ENCODE measurements around the gene NOS3. TPM values are rescaled to one million over a fixed set of nuclear protein-coding genes. Genes with fewer than 3 reads are reported as not detected.

The NOS3 gene
- total and polyA plus RNA-seq, 9 of the 15 experiments (the other 6 are each of a cell fraction or from before 2014, with no cell fraction given): 1.1 to 121 (median 23.6) TPM

DNA sequence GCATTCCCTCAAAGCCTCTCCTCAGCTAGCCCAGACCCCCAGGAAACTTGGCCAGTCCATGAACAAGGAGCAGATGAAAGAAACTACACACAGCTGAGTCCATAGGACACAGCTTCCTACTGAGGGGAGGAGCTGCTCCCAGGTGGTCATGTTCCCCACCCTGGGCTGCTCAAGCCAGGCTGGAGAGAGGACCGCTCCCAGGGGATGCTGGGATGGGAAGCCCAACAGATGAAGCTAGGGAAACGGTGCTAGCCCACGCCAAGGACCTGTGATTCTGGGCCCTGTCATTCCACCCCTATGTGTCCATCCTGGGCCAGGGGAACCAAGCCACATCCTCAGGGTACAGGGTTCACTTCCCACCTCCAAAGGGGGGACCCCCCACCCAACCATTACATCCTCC is 31.7 kb upstream of the NOS3 start:
- no peak for DNase-seq (ENCODE audit: extremely low read depth in 1 of 4, low spot score in 3 of 4)
- Histone ChIP-seq H3K36me3 (ENCODE audit: control insufficient read depth, insufficient read depth, low read length) (peaks cover 31% of the 10 kb centered on the region; the same call in 2 of the 3 replicates), H2AFZ (ENCODE audit: low read depth, low read length) (no peak overlapping the region), H4K20me1 (replicated peaks; ENCODE audit: control insufficient read depth, insufficient read depth, low read length) (no peaks in the 10 kb centered on the region; the same call in 1 of the 2 replicates), H3K9me3 (replicated peaks; ENCODE audit: control insufficient read depth, insufficient read depth, low read depth, low read length) (no peaks in the 10 kb centered on the region), H3K4me3 (no peak overlapping the region), H3K79me2 (ENCODE audit: control insufficient read depth, insufficient read depth, low read length) (peaks cover 83% of the 10 kb centered on the region), H3K4me1 (replicated peaks in 1 of 2; ENCODE audit: control insufficient read depth in 2 of 2, insufficient read depth in 2 of 2, low read length in 2 of 2) (peaks cover 76 to 95% of the 10 kb centered on the region in 2 experiments), H3K9me1 (ENCODE audit: control insufficient read depth, insufficient read depth, low read length) (no peaks in the 10 kb centered on the region), H3K9ac (ENCODE audit: insufficient read depth in 1 of 2, low read depth in 2 of 2, low read length in 2 of 2) (peak overlapping the region; percentile 82 to 87), H3K27ac (ENCODE audit: extremely low read depth, low read depth, low read length) (peak overlapping the region; percentile 99), H3K27me3 (ENCODE audit: control insufficient read depth in 2 of 2, insufficient read depth in 2 of 2, low read length in 2 of 2) (no peaks in the 10 kb centered on the region), H3K4me2 (ENCODE audit: insufficient read depth, low read length) (peak overlapping the region; percentile 57)
- no peak for ATAC-seq
- FAIRE-seq: no peak
- CTCF ChIA-PET (ENCODE audit: low intra/inter-chr PET ratio): interaction anchor here (0.8 to 1.5 kb wide), 3 partner anchors 30 to 213 kb away, joined by 3 to 5 read pairs (median 4); no protein-coding TSS in a partner anchor
- intact Hi-C loops (cut with micrococcal nuclease): loop anchor here (5.0 kb wide), 1 partner anchor 637 kb away; the partner anchor contains the start of genes ACTR3C and LRRC61
- 81% methylated on average over 3 of the region's 3 CpGs for WGBS (ENCODE audit: insufficient coverage, low coverage, missing lambda C conversion rate)
- POLR2A ChIA-PET: interaction anchor here (0.7 to 2.4 kb wide), 8 partner anchors 12 to 60 kb away, joined by 3 to 15 read pairs (median 4); no protein-coding TSS in a partner anchor
- TF ChIP-seq MEF2D (tag; conservative IDR thresholded peaks at IDR 0.05; ENCODE audit: low read depth) (0 out of 2 replicates have a peak, but pooled peaks have one; percentile 8), HIVEP1 (CRISPR knock-in tag; IDR thresholded peaks at IDR 0.05) (peak; percentile 35; the same call in 1 of the 2 replicates), WHSC1 (IDR thresholded peaks at IDR 0.05; ENCODE audit: low read length) (peak; percentile 56), ZNF766 (CRISPR knock-in tag; conservative IDR thresholded peaks at IDR 0.05) (no peak), MYC (IDR thresholded peaks at IDR 0.05; ENCODE audit: low read depth, low read length) (peak; percentile 6; the same call in 1 of the 2 replicates), MYC (CRISPR knock-in tag; IDR thresholded peaks at IDR 0.05; ENCODE audit: borderline replicate concordance, low read depth) (no peak), RCOR1 (IDR thresholded peaks at IDR 0.05; ENCODE audit: borderline replicate concordance in 1 of 2, low read depth in 2 of 2, low read length in 2 of 2) (0 out of 4 replicates have a peak, but pooled peaks of 1 of the 2 experiments have one; percentile 3), PPARD (CRISPR knock-in tag; IDR thresholded peaks at IDR 0.05) (no peak)
- TF ChIP-seq, protein P1, sequence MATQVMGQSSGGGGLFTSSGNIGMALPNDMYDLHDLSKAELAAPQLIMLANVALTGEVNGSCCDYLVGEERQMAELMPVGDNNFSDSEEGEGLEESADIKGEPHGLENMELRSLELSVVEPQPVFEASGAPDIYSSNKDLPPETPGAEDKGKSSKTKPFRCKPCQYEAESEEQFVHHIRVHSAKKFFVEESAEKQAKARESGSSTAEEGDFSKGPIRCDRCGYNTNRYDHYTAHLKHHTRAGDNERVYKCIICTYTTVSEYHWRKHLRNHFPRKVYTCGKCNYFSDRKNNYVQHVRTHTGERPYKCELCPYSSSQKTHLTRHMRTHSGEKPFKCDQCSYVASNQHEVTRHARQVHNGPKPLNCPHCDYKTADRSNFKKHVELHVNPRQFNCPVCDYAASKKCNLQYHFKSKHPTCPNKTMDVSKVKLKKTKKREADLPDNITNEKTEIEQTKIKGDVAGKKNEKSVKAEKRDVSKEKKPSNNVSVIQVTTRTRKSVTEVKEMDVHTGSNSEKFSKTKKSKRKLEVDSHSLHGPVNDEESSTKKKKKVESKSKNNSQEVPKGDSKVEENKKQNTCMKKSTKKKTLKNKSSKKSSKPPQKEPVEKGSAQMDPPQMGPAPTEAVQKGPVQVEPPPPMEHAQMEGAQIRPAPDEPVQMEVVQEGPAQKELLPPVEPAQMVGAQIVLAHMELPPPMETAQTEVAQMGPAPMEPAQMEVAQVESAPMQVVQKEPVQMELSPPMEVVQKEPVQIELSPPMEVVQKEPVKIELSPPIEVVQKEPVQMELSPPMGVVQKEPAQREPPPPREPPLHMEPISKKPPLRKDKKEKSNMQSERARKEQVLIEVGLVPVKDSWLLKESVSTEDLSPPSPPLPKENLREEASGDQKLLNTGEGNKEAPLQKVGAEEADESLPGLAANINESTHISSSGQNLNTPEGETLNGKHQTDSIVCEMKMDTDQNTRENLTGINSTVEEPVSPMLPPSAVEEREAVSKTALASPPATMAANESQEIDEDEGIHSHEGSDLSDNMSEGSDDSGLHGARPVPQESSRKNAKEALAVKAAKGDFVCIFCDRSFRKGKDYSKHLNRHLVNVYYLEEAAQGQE (IDR thresholded peaks at IDR 0.05; ENCODE audit: borderline replicate concordance): no peak
- TF ChIP-seq, protein P1 (CRISPR knock-in tag; IDR thresholded peaks at IDR 0.05; ENCODE audit: low read depth): 0 out of 2 replicates have a peak, but pooled peaks have one; percentile 27
- in situ Hi-C loops (cut with MboI): no loop called here
- BruUV-seq (replicated peaks): no TSS peak

Data from K562 (cell line).